Esophagus muscularis mucosa (tissue), 4 donors: ENCODE measurements around the gene KRT82. TPM values are rescaled to one million over a fixed set of nuclear protein-coding genes. Genes with fewer than 3 reads are reported as not detected.

Source experiments
- DNase-seq: peaks from one replicate; pipeline ENCODE4 v3.0.0-alpha.2; 2017; ENCODE audit errors: extremely low spot score
- H3K27ac ChIP-seq, 4 donors: fragments of 200-600 bp; sonication (generic); replicated peaks in 1 of 4; 1 replicate in 3 of 4; 2 replicates in 1 of 4; pipeline ENCODE4 v1.5.1; 2016 to 2019; ENCODE audit warnings: mild to moderate bottlenecking in 1 of 4
- H3K27me3 ChIP-seq, 4 donors: fragments of 200-600 bp; sonication (generic); one replicate each; pipeline versions ENCODE4 v1.5.1 to v1.6.0; 2016 to 2019
- H3K36me3 ChIP-seq, 4 donors: fragments of 200-600 bp; sonication (generic); one replicate each; pipeline ENCODE4 v1.5.1; 2016 to 2019
- H3K4me1 ChIP-seq, 4 donors: fragments of 200-600 bp; sonication (generic); one replicate each; pipeline ENCODE4 v1.5.1; 2016 to 2019
- H3K4me3 ChIP-seq, 4 donors: fragments of 200-600 bp; sonication (generic); 1 replicate in 2 of 4; 2 replicates in 2 of 4; pipeline ENCODE4 v1.5.1; 2016 to 2019; ENCODE audit warnings: mild to moderate bottlenecking in 4 of 4, moderate library complexity in 1 of 4
- H3K9me3 ChIP-seq, 4 donors: fragments of 200-600 bp; sonication (generic); 1 replicate in 3 of 4; 2 replicates in 1 of 4; pipeline ENCODE4 v1.5.1; 2016 to 2019
- EP300 ChIP-seq: sonication (generic); formaldehyde crosslinking; IDR thresholded peaks from one replicate; pipeline ENCODE4 v1.6.1; 2017; ENCODE audit warnings: antibody characterized with exemption
- POLR2A ChIP-seq: fragments of 450-650 bp; IDR thresholded peaks from one replicate; pipeline ENCODE4 v1.6.1; 2017; ENCODE audit warnings: antibody characterized with exemption, moderate library complexity, mild to moderate bottlenecking, low read depth
- POLR2AphosphoS5 ChIP-seq, 2 donors: sonication (generic); formaldehyde crosslinking; IDR thresholded peaks; one replicate each; pipeline ENCODE4 v1.6.1; 2017; ENCODE audit warnings: antibody characterized with exemption in 2 of 2
- WGBS: methylation state at CpG from one replicate; pipeline ENCODE4 v1.1.5; 2018; 5-methylcytosine and 5-hydroxymethylcytosine counted together
- intact Hi-C: fragments of 100-400 bp; cut with DNase I; formaldehyde crosslinking; loops from one replicate; pipeline ENCODE4 v1.15.1; 2023
- total RNA-seq, 4 donors: library from RNA; depleted of rRNA; stranded (reverse); fragments of >200 nt; gene quantifications; one replicate each; pipeline versions ENCODE4 v1.1.0 to v1.2.1, GENCODE V29; 2016
- TF ChIP-seq, protein P1 (sequence below), 3 experiments: fragments of 200-600 bp in 2 of 3; fragments of 450-650 bp in 1 of 3; sonication (generic) in 2 of 3; IDR thresholded peaks; one replicate each; pipeline ENCODE4 v1.5.1; 2017 to 2019; ENCODE audit warnings: antibody characterized with exemption in 3 of 3, mild to moderate bottlenecking in 2 of 3, moderate library complexity in 1 of 3

Gene KRT82
- total RNA-seq, 4 donors from 2014 or later, result not detected

DNA sequence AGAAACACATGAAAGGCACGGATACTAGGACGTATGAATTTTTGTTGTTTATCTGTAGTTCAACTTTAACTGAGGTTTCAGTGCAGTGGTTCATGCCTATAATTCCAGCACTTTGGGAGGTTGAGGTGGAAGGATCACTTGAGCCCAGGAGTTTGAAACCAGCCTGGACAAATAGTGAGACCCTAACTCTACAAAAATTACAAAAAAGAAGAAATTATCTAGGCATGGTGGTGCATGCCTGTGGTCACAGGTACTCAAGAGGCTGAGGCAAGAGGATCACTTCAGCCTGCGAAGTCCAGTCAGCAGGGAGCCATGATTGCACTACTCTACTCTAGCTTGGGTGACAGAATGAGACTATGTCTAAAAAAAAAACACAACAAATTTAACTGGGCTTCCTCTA lies 37.8 kb upstream of the KRT82 start:
- H3K27ac ChIP-seq, result no peak overlapping the region
- 93% methylated on average over 3 of the region's 3 CpGs for WGBS
- peaks cover 0 to 4% (median 0%) of the 10 kb centered on the region in 4 donors for H3K4me1 ChIP-seq
- H3K9me3 ChIP-seq, result no peaks in the 10 kb centered on the region
- TF ChIP-seq EP300 (no peak), POLR2AphosphoS5 (IDR thresholded peaks at IDR 0.05) (no peak), POLR2A (no peak)
- TF ChIP-seq, protein P1, sequence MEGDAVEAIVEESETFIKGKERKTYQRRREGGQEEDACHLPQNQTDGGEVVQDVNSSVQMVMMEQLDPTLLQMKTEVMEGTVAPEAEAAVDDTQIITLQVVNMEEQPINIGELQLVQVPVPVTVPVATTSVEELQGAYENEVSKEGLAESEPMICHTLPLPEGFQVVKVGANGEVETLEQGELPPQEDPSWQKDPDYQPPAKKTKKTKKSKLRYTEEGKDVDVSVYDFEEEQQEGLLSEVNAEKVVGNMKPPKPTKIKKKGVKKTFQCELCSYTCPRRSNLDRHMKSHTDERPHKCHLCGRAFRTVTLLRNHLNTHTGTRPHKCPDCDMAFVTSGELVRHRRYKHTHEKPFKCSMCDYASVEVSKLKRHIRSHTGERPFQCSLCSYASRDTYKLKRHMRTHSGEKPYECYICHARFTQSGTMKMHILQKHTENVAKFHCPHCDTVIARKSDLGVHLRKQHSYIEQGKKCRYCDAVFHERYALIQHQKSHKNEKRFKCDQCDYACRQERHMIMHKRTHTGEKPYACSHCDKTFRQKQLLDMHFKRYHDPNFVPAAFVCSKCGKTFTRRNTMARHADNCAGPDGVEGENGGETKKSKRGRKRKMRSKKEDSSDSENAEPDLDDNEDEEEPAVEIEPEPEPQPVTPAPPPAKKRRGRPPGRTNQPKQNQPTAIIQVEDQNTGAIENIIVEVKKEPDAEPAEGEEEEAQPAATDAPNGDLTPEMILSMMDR (IDR thresholded peaks at IDR 0.05), result no peak
- no peaks in the 10 kb centered on the region for H3K27me3 ChIP-seq
- DNase-seq, result peak; percentile 64
- intact Hi-C loops, result no loop called here
- H3K36me3 ChIP-seq, result no peaks in the 10 kb centered on the region
- H3K4me3 ChIP-seq, result no peak overlapping the region

DNA sequence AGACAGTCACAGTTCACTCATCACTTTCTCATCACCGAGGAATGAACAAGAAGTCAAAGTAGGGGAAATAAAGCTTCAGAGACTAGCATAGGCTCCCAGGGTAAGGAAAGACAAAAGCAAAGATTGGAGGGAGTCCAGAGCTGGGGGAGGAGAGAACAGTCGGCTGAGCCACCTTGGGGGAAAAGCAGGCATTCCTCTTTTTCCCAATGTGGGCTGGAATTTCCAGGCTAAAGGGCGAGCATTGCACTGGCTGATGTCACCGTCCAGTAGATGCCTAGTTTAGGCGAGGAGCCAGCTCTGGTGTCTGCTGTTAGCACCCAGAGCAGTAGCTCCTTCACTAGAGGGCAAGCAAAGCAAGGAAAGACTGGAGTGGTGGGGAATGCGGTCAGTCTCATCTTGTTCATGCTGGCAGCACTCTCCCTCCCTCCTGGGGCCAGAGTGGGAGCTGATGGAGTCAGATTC lies 36.5 kb upstream of the KRT82 start:
- peak; percentile 86 for DNase-seq
- Histone ChIP-seq H3K4me1 (peaks cover 0 to 4% (median 0%) of the 10 kb centered on the region in 4 donors), H3K4me3 (no peak overlapping the region), H3K36me3 (no peaks in the 10 kb centered on the region), H3K9me3 (no peaks in the 10 kb centered on the region), H3K27me3 (no peaks in the 10 kb centered on the region), H3K27ac (no peak overlapping the region)
- WGBS, result 49% methylated on average over 6 of the region's 6 CpGs
- intact Hi-C loops, result no loop called here
- TF ChIP-seq EP300 (no peak), POLR2AphosphoS5 (IDR thresholded peaks at IDR 0.05) (no peak), POLR2A (no peak)
- TF ChIP-seq, protein P1 (IDR thresholded peaks at IDR 0.05), result no peak

DNA sequence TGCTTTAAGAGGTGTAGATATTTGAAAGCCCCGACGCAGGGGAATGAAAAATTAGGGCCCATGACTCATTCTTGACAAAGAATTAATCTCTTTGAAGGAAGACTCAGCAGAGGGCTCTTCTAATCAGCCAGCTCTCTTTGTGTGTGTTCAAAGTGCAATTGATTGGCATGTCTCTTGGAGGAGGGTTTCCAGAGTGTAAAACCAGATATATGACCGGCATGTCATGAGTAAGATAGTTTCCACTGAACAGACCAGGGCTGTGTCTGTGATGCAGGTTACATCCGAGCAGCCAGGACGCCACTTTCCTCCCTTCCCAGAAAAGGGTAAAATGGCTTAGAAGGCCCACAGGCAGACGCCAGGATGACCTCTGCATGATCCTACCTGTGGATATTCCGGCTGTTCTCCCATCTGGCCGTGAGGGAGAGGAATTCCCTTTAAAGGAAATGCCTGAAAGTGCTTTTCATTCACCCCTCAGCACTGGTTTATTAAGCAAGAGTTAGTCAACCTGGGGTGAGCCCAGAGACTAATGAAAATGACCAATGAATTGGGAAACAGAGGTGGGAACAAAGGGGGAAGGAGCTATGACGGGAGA lies 35.3 kb upstream of the KRT82 start:
- Histone ChIP-seq H3K4me1 (peaks cover 0 to 7% (median 0%) of the 10 kb centered on the region in 4 donors), H3K36me3 (no peaks in the 10 kb centered on the region), H3K4me3 (no peak overlapping the region), H3K27ac (no peak overlapping the region), H3K27me3 (no peaks in the 10 kb centered on the region), H3K9me3 (no peaks in the 10 kb centered on the region)
- WGBS, result 61% methylated on average over 9 of the region's 9 CpGs
- intact Hi-C loops, result no loop called here
- TF ChIP-seq POLR2A (no peak), POLR2AphosphoS5 (IDR thresholded peaks at IDR 0.05) (no peak), EP300 (no peak)
- TF ChIP-seq, protein P1 (IDR thresholded peaks at IDR 0.05), result no peak
- peak; percentile 45 for DNase-seq

DNA sequence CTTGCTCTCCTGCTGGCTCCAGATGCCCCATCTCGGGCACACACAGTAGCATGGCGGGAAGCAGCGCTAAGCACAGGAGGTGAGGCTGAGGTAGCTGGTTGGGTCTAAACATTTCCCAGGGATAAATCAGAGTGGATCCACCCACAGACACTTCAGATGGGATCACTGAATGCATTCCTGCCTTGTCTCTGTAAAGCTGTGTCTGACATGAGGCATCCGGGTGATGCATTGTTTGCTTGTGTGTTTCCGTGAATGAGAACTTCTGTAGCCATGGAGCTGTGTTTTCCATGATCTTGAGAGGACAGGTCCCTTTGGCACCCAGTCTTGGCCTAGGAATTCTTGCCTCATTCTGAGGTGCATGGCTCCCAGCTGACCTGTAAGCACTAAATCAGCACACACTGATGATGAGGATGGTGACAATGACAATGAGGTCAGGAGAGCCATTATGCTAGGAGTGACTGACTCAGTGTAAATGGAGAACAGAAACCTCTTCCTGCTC lies 34.7 kb upstream of the KRT82 start:
- Histone ChIP-seq H3K4me1 (peaks cover 0 to 10% (median 0%) of the 10 kb centered on the region in 4 donors), H3K36me3 (no peaks in the 10 kb centered on the region), H3K27me3 (no peaks in the 10 kb centered on the region), H3K27ac (no peak overlapping the region), H3K9me3 (no peaks in the 10 kb centered on the region), H3K4me3 (no peak overlapping the region)
- intact Hi-C loops, result no loop called here
- WGBS, result 81% methylated on average over 5 of the region's 5 CpGs
- TF ChIP-seq POLR2A (no peak), POLR2AphosphoS5 (IDR thresholded peaks at IDR 0.05) (no peak), EP300 (no peak)
- TF ChIP-seq, protein P1 (IDR thresholded peaks at IDR 0.05), result no peak
- DNase-seq, result no peak

DNA sequence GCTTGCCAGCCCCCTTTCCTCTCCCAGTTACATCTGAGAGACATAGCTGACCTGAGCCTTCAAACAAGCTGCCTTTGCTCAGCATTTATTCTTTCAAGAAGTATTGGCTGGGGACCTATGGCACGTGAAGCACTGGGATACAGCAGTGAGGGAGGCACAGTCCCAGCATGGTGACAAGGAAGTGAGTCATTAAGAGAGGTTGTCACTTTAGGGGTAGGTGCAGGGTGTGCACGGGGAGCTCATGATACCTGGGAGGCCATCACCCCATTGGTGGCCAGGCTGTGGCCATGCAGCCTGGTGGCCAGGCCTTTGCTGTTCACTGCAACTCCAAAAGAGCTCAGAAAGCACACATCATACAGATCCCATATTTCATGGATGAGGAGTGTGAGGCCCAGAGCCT lies 33.7 kb upstream of the KRT82 start:
- Histone ChIP-seq H3K27ac (no peak overlapping the region), H3K4me1 (peaks cover 0 to 13% (median 0%) of the 10 kb centered on the region in 4 donors), H3K36me3 (no peaks in the 10 kb centered on the region), H3K9me3 (no peaks in the 10 kb centered on the region), H3K4me3 (no peak overlapping the region), H3K27me3 (no peaks in the 10 kb centered on the region)
- DNase-seq, result no peak
- WGBS, result no CpG with 5 or more reads among the region's 2 CpGs
- intact Hi-C loops, result no loop called here
- TF ChIP-seq, protein P1 (IDR thresholded peaks at IDR 0.05), result no peak
- no peak for TF ChIP-seq POLR2A
- no peak for TF ChIP-seq POLR2AphosphoS5 (IDR thresholded peaks at IDR 0.05)
- TF ChIP-seq EP300, result no peak
